CD4-positive, alpha-beta memory T cell (primary cell): ENCODE data around the gene PRKAG2. TPM values are rescaled to one million over a fixed set of nuclear protein-coding genes. Genes with fewer than 3 reads are reported as not detected.

ENCODE experiments used
- CTCF ChIA-PET: fragments of 350-600 bp; sonication (Branson Sonifier 250); formaldehyde crosslinking; loops from one replicate; lab custom pipeline; 2021; ENCODE audit warnings: inconsistent platforms; ENCODE audit not compliant: partially characterized antibody; lab: Charles Lee
- POLR2A ChIA-PET: fragments of 350-600 bp; sonication (Branson Sonifier 250); formaldehyde crosslinking; loops from one replicate; lab custom pipeline; 2021; ENCODE audit not compliant: partially characterized antibody; lab: Charles Lee
- DNase-seq, 5 donors: peaks; one replicate each; pipeline versions ENCODE4 v3.0.0 to v3.0.0-alpha.2; 2020 to 2022; ENCODE audit warnings: mixed read lengths in 1 of 5
- H3K27ac ChIP-seq: one replicate; pipeline ENCODE4 v1.7.0; 2013; ENCODE audit warnings: low read depth, low read length
- H3K27me3 ChIP-seq: 2 replicates; pipeline ENCODE4 v1.7.0; 2013; ENCODE audit warnings: mild to moderate bottlenecking, low read length, moderate library complexity; ENCODE audit not compliant: insufficient read depth
- H3K36me3 ChIP-seq: 2 replicates; pipeline ENCODE4 v1.7.0; 2013; ENCODE audit warnings: mild to moderate bottlenecking, low read length, moderate library complexity; ENCODE audit not compliant: insufficient read depth
- H3K4me1 ChIP-seq: 2 replicates; pipeline ENCODE4 v1.7.0; 2013; ENCODE audit warnings: mild to moderate bottlenecking, low read length, moderate library complexity; ENCODE audit not compliant: insufficient read depth
- H3K4me3 ChIP-seq, 2 donors: one replicate each; pipeline ENCODE4 v1.7.0; 2013; ENCODE audit warnings: low read length in 2 of 2, mild to moderate bottlenecking in 1 of 2
- H3K9me3 ChIP-seq, 2 donors: one replicate each; pipeline ENCODE4 v1.7.0; 2013; ENCODE audit warnings: low read length in 2 of 2, control low read depth in 1 of 2; ENCODE audit not compliant: control insufficient read depth in 1 of 2
- H3K27ac Mint-ChIP-seq, 7 donors: one replicate each; pipeline ENCODE4 v1.8.0; 2020 to 2021; ENCODE audit warnings: mixed read lengths in 7 of 7, mild to moderate bottlenecking in 6 of 7, inconsistent platforms in 3 of 7, moderate library complexity in 3 of 7
- H3K27me3 Mint-ChIP-seq, 2 donors: one replicate each; pipeline ENCODE4 v1.8.0; 2020 to 2021; ENCODE audit warnings: mixed read lengths in 2 of 2
- H3K36me3 Mint-ChIP-seq, 2 donors: one replicate each; pipeline ENCODE4 v1.8.0; 2020 to 2021; ENCODE audit warnings: mixed read lengths in 2 of 2, inconsistent platforms in 1 of 2, mild to moderate bottlenecking in 1 of 2
- H3K4me1 Mint-ChIP-seq, 4 donors: one replicate each; pipeline ENCODE4 v1.8.0; 2020 to 2021; ENCODE audit warnings: mixed read lengths in 4 of 4, mild to moderate bottlenecking in 1 of 4
- H3K4me3 Mint-ChIP-seq, 8 donors: one replicate each; pipeline ENCODE4 v1.8.0; 2020 to 2021; ENCODE audit warnings: mixed read lengths in 8 of 8, mild to moderate bottlenecking in 7 of 8, moderate library complexity in 6 of 8, inconsistent platforms in 3 of 8
- H3K9me3 Mint-ChIP-seq, 8 donors: one replicate each; pipeline ENCODE4 v1.8.0; 2020 to 2021; ENCODE audit warnings: mixed read lengths in 8 of 8, mild to moderate bottlenecking in 5 of 8, inconsistent platforms in 3 of 8, moderate library complexity in 1 of 8
- intact Hi-C: fragments of 100-400 bp; cut with micrococcal nuclease; formaldehyde crosslinking; loops from one replicate; pipeline ENCODE4 v1.15.1; 2023
- polyA plus RNA-seq, 2 donors: library from polyadenylated mRNA; unstranded; fragments of 300-500 nt; fragmentation: Illumina TruSeq; gene quantifications; one replicate each; pipeline ENCODE4 v1.2.3, GENCODE V29; 2021
- total RNA-seq, 2 experiments: library from RNA; stranded (reverse); gene quantifications; one replicate each; pipeline ENCODE4 v1.2.3, GENCODE V29; 2021

PRKAG2 gene
- total and polyA plus RNA-seq, 4 experiments from 2014 or later, result 27.4 to 61.0 (median 47.4) TPM

DNA sequence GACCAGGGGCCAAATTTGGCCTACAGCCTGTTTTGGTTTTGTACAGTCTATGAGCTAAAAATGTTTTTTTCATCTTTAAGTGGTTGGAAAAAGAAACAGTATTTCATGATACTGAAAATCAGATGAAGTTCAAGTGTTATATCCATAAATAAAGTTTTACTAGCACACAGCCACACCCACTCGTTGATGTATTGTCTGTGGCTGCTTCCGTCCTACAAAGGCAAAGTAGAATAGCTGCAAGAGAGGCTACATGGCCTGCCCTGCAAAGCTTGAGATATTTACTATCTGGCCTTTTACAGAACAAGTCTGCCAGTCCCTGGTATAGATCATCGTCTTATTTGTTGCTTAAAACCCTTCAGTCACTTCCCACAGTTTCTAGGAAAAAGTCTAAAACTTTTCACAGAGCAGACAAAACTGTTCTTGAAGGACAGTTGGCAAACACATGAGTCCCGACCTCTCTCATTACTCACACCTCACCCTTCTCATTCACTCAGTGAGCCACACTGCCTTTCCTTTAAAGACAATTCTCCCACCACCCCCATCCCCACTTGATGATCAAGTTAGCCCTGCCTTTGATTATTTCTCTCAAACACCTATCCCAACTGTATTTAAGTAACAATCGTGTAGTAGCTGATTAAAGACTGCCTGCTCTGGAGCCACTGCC, 367.1 kb downstream of the PRKAG2 start:
- no peaks in the 10 kb centered on the region for H3K36me3 Mint-ChIP-seq
- POLR2A ChIA-PET, result no interaction called here
- CTCF ChIA-PET, result interaction anchor here (1.2 kb wide), 1 partner anchor 11 kb away, joined by 3 read pairs; no protein-coding TSS in a partner anchor
- Histone ChIP-seq H3K27ac (no peak overlapping the region), H3K27me3 (no peaks in the 10 kb centered on the region), H3K36me3 (no peaks in the 10 kb centered on the region), H3K4me1 (peaks cover 90% of the 10 kb centered on the region), H3K9me3 (no peaks in the 10 kb centered on the region), H3K4me3 (no peak overlapping the region)
- H3K4me1 Mint-ChIP-seq, result peaks cover 56 to 84% (median 67%) of the 10 kb centered on the region in 4 donors
- H3K27me3 Mint-ChIP-seq, result no peaks in the 10 kb centered on the region
- peak overlapping the region in 3 of 7 donors; percentile 13 to 36 (median 34) for H3K27ac Mint-ChIP-seq
- intact Hi-C loops, result loop anchor here (10.0 kb wide), 1 partner anchor 275 kb away; no protein-coding TSS in a partner anchor
- DNase-seq, result no peak
- no peaks in the 10 kb centered on the region for H3K9me3 Mint-ChIP-seq
- peak overlapping the region in 4 of 8 donors; percentile 6 to 65 (median 18) for H3K4me3 Mint-ChIP-seq

DNA sequence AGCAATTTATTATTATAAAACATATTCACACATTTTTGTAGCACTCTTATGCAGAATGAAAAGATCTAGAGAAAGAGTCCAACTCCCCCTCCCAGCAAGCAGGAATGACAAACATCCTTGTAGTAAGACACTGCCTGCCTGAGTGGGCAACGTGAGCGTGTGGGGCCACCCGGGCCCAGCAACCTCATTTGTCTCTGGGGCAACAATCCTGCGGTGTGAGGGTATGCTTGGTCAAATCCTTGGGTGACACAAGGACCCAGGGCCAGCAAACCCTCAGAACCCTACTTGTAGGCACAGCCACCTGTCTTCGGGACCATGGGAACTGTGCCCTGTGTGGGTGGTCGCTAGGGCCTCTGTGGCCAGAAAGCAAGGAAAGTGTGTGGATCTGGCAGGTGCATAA, 367.9 kb downstream of the PRKAG2 start:
- Mint-ChIP-seq H3K27ac (no peak overlapping the region), H3K9me3 (no peaks in the 10 kb centered on the region), H3K36me3 (no peaks in the 10 kb centered on the region), H3K27me3 (no peaks in the 10 kb centered on the region), H3K4me1 (peaks cover 53 to 86% (median 66%) of the 10 kb centered on the region in 4 donors), H3K4me3 (peak overlapping the region in 1 of 8 donors; percentile 20)
- ChIA-PET CTCF (interaction anchor here (0.7 to 1.7 kb wide), 2 partner anchors 11 to 29 kb away, joined by 3 to 4 read pairs; no protein-coding TSS in a partner anchor), POLR2A (no interaction called here)
- no peak overlapping the region for H3K27ac ChIP-seq
- no peak for DNase-seq
- H3K4me1 ChIP-seq, result peaks cover 82% of the 10 kb centered on the region
- intact Hi-C loops, result no loop called here
- H3K36me3 ChIP-seq, result no peaks in the 10 kb centered on the region
- H3K9me3 ChIP-seq, result no peaks in the 10 kb centered on the region
- H3K27me3 ChIP-seq, result no peaks in the 10 kb centered on the region
- H3K4me3 ChIP-seq, result no peak overlapping the region

DNA sequence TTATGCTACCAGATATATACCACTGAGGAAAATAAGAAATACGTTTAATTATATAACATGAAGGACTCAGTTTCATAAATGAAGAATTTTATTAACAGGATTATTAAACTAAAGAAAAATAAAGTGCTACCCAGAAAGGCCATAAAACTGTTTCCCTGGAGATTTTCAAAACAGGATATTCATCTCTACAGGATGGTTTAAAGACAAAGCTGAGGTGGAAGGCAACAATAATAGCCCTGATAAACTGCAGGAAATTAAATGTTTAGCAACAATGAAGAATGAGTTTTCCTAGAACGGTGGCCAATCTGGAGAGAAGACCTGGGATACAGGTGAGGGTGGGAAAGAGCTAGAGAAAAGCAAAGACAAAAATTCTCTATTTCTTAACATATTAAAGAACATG, 369.1 kb downstream of the PRKAG2 start:
- Histone ChIP-seq H3K9me3 (no peaks in the 10 kb centered on the region), H3K36me3 (no peaks in the 10 kb centered on the region), H3K27me3 (no peaks in the 10 kb centered on the region), H3K27ac (no peak overlapping the region), H3K4me1 (peaks cover 76% of the 10 kb centered on the region), H3K4me3 (no peak overlapping the region)
- ChIA-PET CTCF (interaction anchor here (1.7 kb wide), 1 partner anchor 10 kb away, joined by 4 read pairs; no protein-coding TSS in a partner anchor), POLR2A (no interaction called here)
- no peak for DNase-seq
- Mint-ChIP-seq H3K27me3 (no peaks in the 10 kb centered on the region), H3K4me3 (peak overlapping the region in 1 of 8 donors; percentile 22), H3K27ac (no peak overlapping the region), H3K4me1 (peaks cover 48 to 83% (median 64%) of the 10 kb centered on the region in 4 donors), H3K9me3 (no peaks in the 10 kb centered on the region), H3K36me3 (no peaks in the 10 kb centered on the region)
- intact Hi-C loops, result no loop called here

DNA sequence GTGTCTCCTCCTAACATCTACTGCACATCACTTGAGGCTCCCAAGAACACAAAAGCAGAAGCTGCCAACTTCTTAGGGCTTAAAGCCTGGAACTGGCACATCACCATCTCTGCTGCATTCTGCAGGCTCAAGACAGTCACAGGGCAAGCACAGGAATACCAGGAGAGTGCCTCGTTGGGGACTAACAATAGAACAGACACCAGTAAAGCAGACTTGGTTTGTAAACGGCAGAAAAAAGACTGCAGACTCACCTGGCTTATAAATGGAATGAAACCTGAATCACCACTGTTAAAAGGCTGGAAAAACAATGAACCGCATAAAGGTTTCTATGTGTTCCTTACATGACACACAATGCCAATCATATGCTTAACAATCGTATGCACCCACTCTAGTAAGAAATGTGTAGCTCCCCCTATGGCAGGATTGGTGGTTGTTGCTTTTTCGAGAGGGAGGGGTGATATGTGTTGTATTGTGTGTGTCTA, 370.0 kb downstream of the PRKAG2 start:
- H3K27ac ChIP-seq, result no peak overlapping the region
- CTCF ChIA-PET, result no interaction called here
- H3K4me1 ChIP-seq, result peaks cover 67% of the 10 kb centered on the region
- POLR2A ChIA-PET, result no interaction called here
- H3K27me3 ChIP-seq, result no peaks in the 10 kb centered on the region
- H3K4me3 Mint-ChIP-seq, result peak overlapping the region in 3 of 8 donors; percentile 17 to 30 (median 29)
- no peaks in the 10 kb centered on the region for H3K36me3 Mint-ChIP-seq
- H3K27ac Mint-ChIP-seq, result peak overlapping the region in 2 of 7 donors; percentile 57 to 64
- no peaks in the 10 kb centered on the region for H3K36me3 ChIP-seq
- no peak overlapping the region for H3K4me3 ChIP-seq
- intact Hi-C loops, result no loop called here
- no peaks in the 10 kb centered on the region for H3K27me3 Mint-ChIP-seq
- no peak for DNase-seq
- H3K4me1 Mint-ChIP-seq, result peaks cover 48 to 80% (median 63%) of the 10 kb centered on the region in 4 donors
- no peaks in the 10 kb centered on the region for H3K9me3 Mint-ChIP-seq
- no peaks in the 10 kb centered on the region for H3K9me3 ChIP-seq

Other genes starting within 250 kb of the PRKAG2 start
- not detected for gene GALNTL5, start 79.3 kb upstream of the PRKAG2 start, total RNA-seq
- gene GALNTL5, start 79.3 kb upstream of the PRKAG2 start, polyA plus RNA-seq, result not detected
- 10 to 100 TPM; 19.1 to 23.6 TPM for gene GALNT11, start 148.6 kb upstream of the PRKAG2 start, total RNA-seq
- gene GALNT11, start 148.6 kb upstream of the PRKAG2 start, polyA plus RNA-seq, result 10 to 100 TPM; 35.3 to 36.5 TPM